IMR-90 (cell line): Measurements from ENCODE around the gene FSTL5. TPM values are rescaled to one million over a fixed set of nuclear protein-coding genes. Genes with fewer than 3 reads are reported as not detected.
"Not testable (repeated sequence)": the region's sequence is repeated elsewhere in the genome, so short reads cannot be mapped to it uniquely, and the experiment has no call there.

Source experiments
- ATAC-seq: fragments of 200-7000 bp; cut with Tn5 transposase; 2 replicates; pipeline ENCODE4 v1.9.1; 2020; ENCODE audit warnings: low read depth, mild to moderate bottlenecking, moderate library complexity
- BruUV-seq: library from RNA; stranded (reverse); fragments of 400-500 nt; replicated peaks from 2 replicates; lab custom pipeline; 2021; lab: Mats Ljungman, UMichigan
- CTCF ChIA-PET: fragments of 300-600 bp; formaldehyde crosslinking; extraction: SDS; loops from one replicate; lab custom pipeline; 2021; ENCODE audit warnings: antibody characterized with exemption; lab: Yijun Ruan, JAX
- POLR2A ChIA-PET: fragments of 300-600 bp; sonication (Branson Sonifier 250); formaldehyde crosslinking; loops from one replicate; lab custom pipeline; 2022; ENCODE audit warnings: antibody characterized with exemption; ENCODE audit not compliant: unreplicated experiment; lab: Charles Lee
- DNase-seq: peaks from one replicate; pipeline ENCODE4 v3.0.0; 2013
- H2AFZ ChIP-seq: replicated peaks from 2 replicates; pipeline ENCODE3; 2013; ENCODE audit warnings: low read length, mild to moderate bottlenecking; ENCODE audit not compliant: poor library complexity
- H2AK5ac ChIP-seq: 2 replicates; pipeline ENCODE4 v1.6.1; 2013; ENCODE audit warnings: low read depth, low read length, inconsistent platforms
- H2AK9ac ChIP-seq: replicated peaks from 2 replicates; pipeline ENCODE3; 2013; ENCODE audit warnings: mild to moderate bottlenecking, low read depth, low read length, moderate library complexity; ENCODE audit not compliant: poor library complexity
- H2BK120ac ChIP-seq: 2 replicates; pipeline ENCODE4 v1.6.1; 2013; ENCODE audit warnings: low read depth, low read length, inconsistent platforms
- H2BK15ac ChIP-seq: 3 replicates; pipeline ENCODE4 v1.6.1; 2013; ENCODE audit warnings: low read depth, low read length, inconsistent platforms
- H2BK20ac ChIP-seq: 2 replicates; pipeline ENCODE4 v1.6.1; 2013; ENCODE audit warnings: low read depth, mild to moderate bottlenecking, inconsistent platforms, low read length, moderate library complexity
- H2BK5ac ChIP-seq: 2 replicates; pipeline ENCODE4 v1.6.1; 2013; ENCODE audit warnings: mild to moderate bottlenecking, low read depth, low read length, inconsistent platforms; ENCODE audit not compliant: poor library complexity, severe bottlenecking
- H3K14ac ChIP-seq: replicated peaks from 2 replicates; pipeline ENCODE4 v1.6.1; 2013; ENCODE audit warnings: low read depth, low read length, inconsistent platforms
- H3K18ac ChIP-seq: 2 replicates; pipeline ENCODE4 v1.6.1; 2013; ENCODE audit warnings: low read depth, low read length, control low read depth
- H3K23ac ChIP-seq: 2 replicates; pipeline ENCODE4 v1.6.1; 2013; ENCODE audit warnings: low read depth, low read length, inconsistent platforms
- H3K27ac ChIP-seq: 2 replicates; pipeline ENCODE4 v1.5.1; 2013; ENCODE audit warnings: mild to moderate bottlenecking, control low read depth, low read length; ENCODE audit not compliant: insufficient read depth
- H3K27me3 ChIP-seq: 2 replicates; pipeline ENCODE4 v1.6.1; 2013; ENCODE audit warnings: low read length; ENCODE audit not compliant: control insufficient read depth, insufficient read depth
- H3K36me3 ChIP-seq: 2 replicates; pipeline ENCODE4 v1.6.1; 2013; ENCODE audit warnings: low read length, mixed read lengths; ENCODE audit not compliant: control insufficient read depth, insufficient read depth
- H3K4ac ChIP-seq: 2 replicates; pipeline ENCODE4 v1.6.1; 2013; ENCODE audit warnings: low read depth, low read length, inconsistent platforms
- H3K4me1 ChIP-seq: 2 replicates; pipeline ENCODE4 v1.6.1; 2013; ENCODE audit warnings: low read length, mixed read lengths; ENCODE audit not compliant: control insufficient read depth, insufficient read depth
- H3K4me2 ChIP-seq: 2 replicates; pipeline ENCODE4 v1.6.1; 2013; ENCODE audit warnings: low read depth, mild to moderate bottlenecking, control low read depth, low read length, moderate library complexity
- H3K4me3 ChIP-seq: 2 replicates; pipeline ENCODE4 v1.5.1; 2013; ENCODE audit warnings: low read depth, mild to moderate bottlenecking, control low read depth, low read length, moderate library complexity; ENCODE audit not compliant: insufficient read depth
- H3K56ac ChIP-seq: 2 replicates; pipeline ENCODE4 v1.6.1; 2013; ENCODE audit warnings: low read length, inconsistent platforms; ENCODE audit not compliant: insufficient read depth; ENCODE audit errors: extremely low read depth
- H3K79me1 ChIP-seq, 2 experiments: 2 replicates each; pipeline ENCODE4 v1.6.1; 2013; ENCODE audit warnings: low read length in 2 of 2, inconsistent platforms in 1 of 2, low read depth in 1 of 2
- H3K9ac ChIP-seq: 2 replicates; pipeline ENCODE4 v1.6.1; 2013; ENCODE audit warnings: low read depth, low read length, control low read depth
- H3K9me1 ChIP-seq: 2 replicates; pipeline ENCODE4 v1.6.1; 2013; ENCODE audit warnings: low read length, inconsistent platforms; ENCODE audit not compliant: insufficient read depth
- H3K9me3 ChIP-seq: 2 replicates; pipeline ENCODE4 v1.6.1; 2013; ENCODE audit warnings: low read length; ENCODE audit not compliant: control insufficient read depth, insufficient read depth
- H4K20me1 ChIP-seq: 2 replicates; pipeline ENCODE4 v1.6.1; 2013; ENCODE audit warnings: low read length, inconsistent platforms; ENCODE audit not compliant: insufficient read depth
- H4K5ac ChIP-seq: 2 replicates; pipeline ENCODE4 v1.6.1; 2013; ENCODE audit warnings: mild to moderate bottlenecking, low read depth, low read length, control low read depth
- H4K8ac ChIP-seq, 2 experiments: 2 replicates each; pipeline ENCODE4 v1.6.1; 2013; ENCODE audit warnings: low read depth in 2 of 2, low read length in 2 of 2, control low read depth in 1 of 2, inconsistent platforms in 1 of 2
- H4K91ac ChIP-seq: 2 replicates; pipeline ENCODE4 v1.6.1; 2013; ENCODE audit warnings: low read depth, low read length, inconsistent platforms; ENCODE audit not compliant: insufficient read depth
- WGBS, 2 experiments: methylation state at CpG; one replicate each; pipeline versions ENCODE4 v1.1.5 to v1.1.7; 2013; ENCODE audit warnings: missing lambda C conversion rate in 2 of 2; ENCODE audit not compliant: insufficient read length in 1 of 2; ENCODE audit errors: extremely low coverage in 2 of 2; 5-methylcytosine and 5-hydroxymethylcytosine counted together
- dilution Hi-C: fragments of 300-500 bp; cut with HindIII; formaldehyde crosslinking; loops from one replicate; pipeline ENCODE4 v1.14.3; 2018; ENCODE audit warnings: low sequenced_read_pairs; ENCODE audit not compliant: unreplicated experiment
- in situ Hi-C: fragments of 300-500 bp; cut with MboI; formaldehyde crosslinking; loops from 3 replicates; pipeline ENCODE4 v1.14.3; 2019; ENCODE audit warnings: low sequenced_read_pairs, inconsistent platforms, mixed read lengths
- intact Hi-C: fragments of 100-400 bp; cut with micrococcal nuclease; formaldehyde crosslinking; loops from 2 replicates; pipeline ENCODE4 v1.10.0; 2022
- polyA plus RNA-seq, 3 experiments: library from polyadenylated mRNA; depleted of rRNA; stranded (reverse); fragments of >200 nt; gene quantifications; 2 replicates each; pipeline ENCODE4 v1.2.3, GENCODE V29; 2012; ENCODE audit warnings: low replicate concordance in 1 of 3
- total RNA-seq: library from RNA; depleted of rRNA; stranded (reverse); fragments of >200 nt; gene quantifications from 2 replicates; pipeline ENCODE4 v1.2.3, GENCODE V29; 2012

Gene FSTL5
- total and polyA plus RNA-seq, 2 of the 4 experiments (the other 2 are of a cell fraction), result under 0.01 TPM; not detected in 1

GRCh38 chr4:162103908-162104307 lies 59.9 kb downstream of the FSTL5 start:
- H2AFZ ChIP-seq, H3K14ac ChIP-seq, H3K4me1 ChIP-seq, H4K20me1 ChIP-seq, H2AK5ac ChIP-seq, H2AK9ac ChIP-seq, CTCF ChIA-PET, H3K56ac ChIP-seq, dilution Hi-C loops, H2BK120ac ChIP-seq, ATAC-seq, H4K8ac ChIP-seq, H3K18ac ChIP-seq, intact Hi-C loops, H3K9me3 ChIP-seq, H3K23ac ChIP-seq, H3K9me1 ChIP-seq, H2BK15ac ChIP-seq, in situ Hi-C loops, H3K9ac ChIP-seq, H3K4ac ChIP-seq, H3K36me3 ChIP-seq, BruUV-seq, H2BK20ac ChIP-seq, H3K4me2 ChIP-seq, H3K27me3 ChIP-seq, H4K91ac ChIP-seq, H3K79me1 ChIP-seq, H2BK5ac ChIP-seq, H3K4me3 ChIP-seq, H4K5ac ChIP-seq, H3K27ac ChIP-seq, POLR2A ChIA-PET, DNase-seq: not testable (repeated sequence)
- WGBS, 2 experiments, result 79% methylated on average over 3 of the region's 12 CpGs; no CpG with 5 or more reads in 1 of the 2 experiments
